DMS79 treated with DMSO at 0.1 percent for 48 hours (cell line): ENCODE data around the gene ZC3HAV1L.
"Not testable (repeated sequence)": the region's sequence is repeated elsewhere in the genome, so short reads cannot be mapped to it uniquely, and the experiment has no call there.

Experiments
- DNase-seq: peaks from one replicate; lab custom pipeline; 2025; lab: John Stamatoyannopoulos, UW

ZC3HAV1L gene

DNA sequence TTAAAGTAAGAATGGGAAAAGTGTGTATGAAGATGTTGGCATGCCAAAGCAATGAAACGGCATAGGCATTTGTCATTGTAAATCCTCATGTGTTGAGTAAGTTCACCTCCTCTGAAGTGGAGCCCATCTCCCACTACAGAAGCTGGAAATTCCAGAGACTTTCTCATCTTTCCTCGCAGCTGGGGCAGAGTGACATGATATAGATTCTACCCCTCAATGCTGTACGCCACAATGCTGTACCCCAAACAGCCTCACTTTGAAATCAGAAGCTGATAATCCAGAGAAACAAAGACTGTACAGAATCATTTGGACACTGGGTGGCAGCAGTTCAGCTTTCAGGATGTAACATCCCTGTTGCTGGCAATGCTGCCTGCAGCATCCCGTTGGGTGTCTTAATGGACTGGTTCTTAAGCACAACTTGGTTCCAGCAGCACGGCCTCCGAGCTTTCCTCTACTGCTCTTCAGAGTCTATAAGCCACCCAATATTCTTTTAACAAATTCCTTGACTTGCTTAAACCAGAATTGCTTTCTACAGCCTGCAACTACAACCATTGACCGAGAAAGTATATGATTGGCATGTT is 18.8 kb downstream of the ZC3HAV1L start:
- peak; percentile 34 for DNase-seq

DNA sequence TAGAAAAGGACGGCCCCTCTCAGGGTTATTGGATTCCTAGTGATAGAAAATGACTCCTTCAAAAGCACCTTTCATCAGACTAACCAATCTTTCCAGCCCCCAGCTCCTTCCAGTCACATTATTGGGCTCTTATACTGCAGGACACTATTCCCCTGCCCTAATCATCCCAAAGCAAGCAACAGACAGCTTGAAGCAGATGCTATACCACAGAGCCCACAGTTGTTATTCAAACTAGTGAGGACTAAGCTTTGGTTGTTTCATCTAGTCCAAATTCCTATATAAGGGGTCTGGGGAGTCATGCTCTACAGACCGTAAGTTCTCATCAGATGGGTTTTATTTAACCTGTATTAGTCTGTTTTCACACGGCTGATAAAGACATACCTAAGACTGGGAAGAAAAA is 24.5 kb downstream of the ZC3HAV1L start:
- no peak for DNase-seq

DNA sequence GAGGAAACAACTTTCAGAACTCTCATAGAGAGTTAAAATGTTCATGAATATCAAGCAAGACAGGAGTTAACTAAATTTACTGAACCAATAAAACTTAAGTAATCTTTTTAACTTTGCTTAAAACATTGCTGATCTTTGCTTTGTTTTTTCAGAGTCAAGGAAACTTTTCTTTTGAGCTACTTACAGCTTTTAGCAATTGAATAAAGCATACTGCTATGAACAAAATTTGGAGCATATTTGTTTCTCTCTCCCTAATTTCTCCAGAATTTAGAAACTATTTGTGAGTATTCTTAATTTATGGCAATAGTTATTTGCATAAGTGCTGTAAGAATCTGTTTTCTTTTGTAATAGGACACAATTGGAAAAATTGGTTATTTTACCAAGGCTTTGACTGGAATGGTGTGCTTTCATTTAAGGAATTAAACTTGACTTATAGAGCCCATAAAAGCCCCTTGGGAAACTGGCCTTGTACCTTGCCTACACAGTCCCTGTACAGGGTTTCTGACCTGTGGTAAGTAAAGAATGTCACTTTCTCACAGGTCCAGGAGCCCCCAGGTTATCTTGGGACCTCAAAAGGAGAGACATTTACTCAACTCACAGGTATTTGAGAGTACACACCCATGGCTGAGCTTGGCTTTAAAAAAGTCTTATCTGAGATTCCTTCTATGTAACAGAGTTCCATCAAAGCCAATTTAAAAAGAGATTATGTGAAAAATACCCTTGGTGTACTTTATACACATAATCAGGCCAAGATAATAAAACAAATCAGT is 31.3 kb downstream of the ZC3HAV1L start:
- DNase-seq = no peak

DNA sequence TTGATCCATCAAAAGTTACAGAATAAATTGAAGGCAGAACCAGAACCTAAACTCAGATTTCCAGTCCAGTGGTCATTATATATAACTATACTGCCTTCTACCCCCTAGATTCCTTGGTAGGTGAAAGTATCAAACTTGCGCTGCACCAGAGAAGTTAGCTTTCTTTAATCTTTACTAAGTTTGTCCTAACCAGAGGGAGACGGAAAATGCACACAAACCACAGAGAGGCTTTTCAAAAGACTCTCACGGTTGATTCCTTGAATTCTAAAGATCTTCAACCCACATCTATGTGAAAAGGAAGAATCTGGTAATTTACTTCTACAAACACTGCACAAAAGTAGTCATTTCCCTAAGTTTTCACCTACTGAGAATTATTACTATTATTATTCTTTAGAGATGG is 36.4 kb downstream of the ZC3HAV1L start:
- DNase-seq = no peak

DNA sequence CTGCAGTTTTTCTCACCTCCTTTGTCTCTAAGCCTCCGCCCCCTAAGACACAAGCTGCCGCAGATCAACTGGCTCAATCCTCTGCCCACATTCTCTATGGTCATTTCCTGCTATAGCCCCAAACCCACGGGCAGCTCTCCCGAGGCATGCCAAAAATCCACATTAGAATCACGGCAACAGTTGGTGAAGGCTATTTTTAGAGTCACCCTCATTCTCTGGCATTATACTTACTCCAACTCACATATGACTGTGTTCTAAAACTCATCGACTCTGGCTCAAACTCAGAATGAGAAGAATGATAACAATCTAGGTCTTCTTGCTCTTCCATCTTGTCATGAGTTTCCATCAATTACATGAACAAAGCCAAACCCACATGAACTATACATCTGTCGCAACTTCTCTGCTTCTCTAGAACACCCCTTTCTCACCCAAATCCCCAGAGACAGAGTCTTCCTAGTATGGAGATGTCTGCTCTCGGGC is 43.8 kb downstream of the ZC3HAV1L start:
- DNase-seq = no peak

DNA sequence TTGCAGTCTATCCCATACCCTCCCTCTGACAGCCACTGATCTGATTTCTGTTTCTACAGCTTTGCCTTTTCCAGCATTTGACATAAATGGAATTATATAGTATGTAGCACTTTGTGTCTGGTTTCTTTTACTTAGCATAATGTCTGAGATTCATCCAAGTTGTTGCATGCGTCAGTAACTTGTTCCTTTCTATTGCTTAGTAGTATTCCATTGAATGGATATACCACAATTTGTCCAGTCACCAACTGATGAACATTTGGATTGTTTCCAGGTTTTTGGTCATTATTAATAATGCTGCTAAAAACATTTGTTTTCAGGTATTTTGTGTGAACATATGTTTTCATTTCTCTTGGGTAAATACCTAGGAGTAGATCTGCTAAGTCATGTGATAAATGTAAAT is 48.2 kb downstream of the ZC3HAV1L start:
- DNase-seq = no peak

DNA sequence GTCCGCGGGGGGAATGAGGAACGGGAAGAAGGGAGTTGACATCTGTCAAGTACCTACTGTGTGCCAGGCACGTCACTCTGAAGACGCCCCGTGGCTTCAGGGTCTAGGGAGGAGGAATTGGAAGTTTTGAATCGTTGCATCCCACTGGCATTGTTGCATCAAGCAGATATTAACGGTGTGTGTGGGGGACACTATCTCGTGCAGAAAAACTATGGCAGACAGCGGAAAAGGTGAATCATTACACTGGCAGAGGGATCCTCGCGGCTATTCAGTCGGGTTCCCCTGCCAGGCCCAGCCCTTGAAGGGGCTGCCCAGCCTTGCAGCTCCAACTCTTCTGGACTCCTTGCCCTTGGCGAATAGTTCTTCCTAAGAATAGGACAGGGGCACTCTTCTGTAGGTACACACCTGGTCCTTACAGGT is 53.6 kb downstream of the ZC3HAV1L start:
- peak; percentile 29 for DNase-seq

DNA sequence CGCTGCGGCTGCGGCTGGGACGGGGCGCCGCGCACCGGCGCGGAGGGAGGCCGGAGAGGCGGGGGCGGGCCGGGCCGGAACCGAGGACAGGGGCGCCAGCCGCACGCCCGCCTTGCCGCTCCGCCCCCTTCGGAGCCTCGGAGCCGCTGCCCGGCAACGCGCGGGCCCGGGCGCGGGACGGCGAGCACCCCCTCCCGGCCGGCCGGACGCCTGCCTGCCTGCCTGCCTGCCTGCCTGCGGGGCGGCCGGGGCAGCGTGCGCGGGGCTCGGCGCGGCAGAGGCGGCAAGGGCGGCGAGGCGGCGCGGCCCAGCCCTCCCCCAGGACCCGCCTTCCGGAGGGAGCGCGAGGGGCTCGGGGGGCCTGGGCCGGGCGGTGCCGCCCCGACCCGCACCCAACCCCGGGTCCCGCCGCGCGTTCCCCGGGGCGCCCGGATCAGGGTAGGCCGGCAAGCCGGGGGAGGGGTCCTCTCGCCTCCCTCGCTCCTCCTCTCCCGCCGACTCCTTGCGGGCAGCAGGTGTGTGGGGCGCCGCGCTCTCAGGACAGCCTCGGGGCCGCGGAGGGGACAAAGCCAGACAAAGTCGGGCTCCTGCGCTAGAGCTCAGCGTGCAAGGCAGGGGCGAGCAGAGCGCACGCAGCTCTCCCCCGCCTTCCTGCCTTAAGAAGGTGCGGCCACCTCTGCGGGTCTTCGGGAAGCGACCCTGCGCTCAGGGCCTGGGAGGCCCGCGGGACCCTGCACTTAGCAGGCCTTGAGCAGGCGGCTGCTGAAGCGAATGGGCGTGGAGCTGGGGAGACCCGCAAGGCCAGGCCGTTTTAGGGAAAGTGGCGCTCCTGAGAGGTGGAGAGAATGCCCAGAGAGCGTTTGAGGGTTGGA is 54.3 kb downstream of the ZC3HAV1L start, which contains the start of gene KIAA1549:
KIAA1549 (minus strand) TSS at position 58 of the 872 bp plus-strand sequence. CDS start 120 bp downstream, outside the sequence.
- peak; percentile 34 for DNase-seq

DNA sequence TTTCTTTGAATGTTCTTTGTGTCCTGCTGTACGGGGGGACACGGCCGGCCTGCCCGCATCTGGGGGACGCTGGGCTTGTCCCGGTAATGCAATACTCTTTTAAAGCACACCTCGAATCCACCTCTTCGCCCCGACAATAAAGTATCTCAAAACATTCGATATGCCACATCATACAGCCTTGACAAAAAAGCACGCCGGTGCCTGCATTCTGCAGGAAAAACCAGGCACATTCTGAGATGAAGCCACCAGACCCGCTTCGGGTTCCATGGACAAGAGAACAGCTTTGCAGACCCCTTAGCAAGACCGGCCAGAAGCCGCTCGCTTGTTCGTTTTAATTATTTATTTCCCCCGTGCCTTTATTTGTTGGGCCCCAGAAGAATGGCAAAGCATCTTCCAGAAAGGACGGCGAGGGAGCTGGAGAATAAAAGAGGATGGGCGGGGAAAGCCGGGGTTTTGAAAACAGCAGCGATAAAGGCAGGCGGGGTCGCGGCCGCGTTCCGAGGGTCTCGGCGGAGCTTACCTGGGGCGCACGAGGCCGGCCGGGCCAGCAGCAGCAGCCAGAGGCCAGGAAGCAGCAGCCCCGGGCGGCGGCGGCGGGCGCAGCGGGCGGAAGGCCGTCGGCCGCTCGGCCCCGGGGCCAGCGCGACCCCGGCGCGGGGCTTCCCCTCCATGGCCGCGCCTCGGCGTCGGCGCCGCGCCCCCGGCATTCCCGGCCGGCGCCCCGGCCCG is 55.1 kb downstream of the ZC3HAV1L start:
- DNase-seq = peak; percentile 18

DNA sequence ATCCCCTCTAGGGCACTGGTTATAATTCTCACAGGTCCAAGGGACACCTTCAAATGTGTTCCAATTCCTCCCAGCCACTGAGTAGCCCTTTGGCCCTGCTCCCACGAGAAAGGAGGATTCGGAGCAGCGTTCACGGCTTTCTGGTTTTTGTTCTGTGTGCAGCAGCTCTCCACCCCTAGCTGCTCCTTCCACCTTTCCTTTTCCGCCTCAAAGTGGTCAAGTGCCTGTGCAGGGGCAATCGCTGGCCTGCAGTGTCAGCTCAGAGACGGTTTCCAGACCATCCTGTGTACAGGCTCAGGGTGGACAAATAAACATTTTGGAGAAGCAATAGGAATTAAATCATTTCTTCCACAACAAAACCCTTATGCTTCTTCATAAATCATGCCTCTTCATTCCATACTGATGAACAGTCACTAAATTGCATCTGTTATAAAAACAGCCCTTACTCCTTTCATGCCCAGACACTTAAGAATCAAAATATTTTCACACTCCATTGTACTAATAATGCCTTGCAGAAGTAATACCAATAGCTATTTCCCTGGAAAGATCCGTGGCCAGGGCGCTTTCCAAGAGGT is 55.8 kb downstream of the ZC3HAV1L start:
- DNase-seq = peak; percentile 40

DNA sequence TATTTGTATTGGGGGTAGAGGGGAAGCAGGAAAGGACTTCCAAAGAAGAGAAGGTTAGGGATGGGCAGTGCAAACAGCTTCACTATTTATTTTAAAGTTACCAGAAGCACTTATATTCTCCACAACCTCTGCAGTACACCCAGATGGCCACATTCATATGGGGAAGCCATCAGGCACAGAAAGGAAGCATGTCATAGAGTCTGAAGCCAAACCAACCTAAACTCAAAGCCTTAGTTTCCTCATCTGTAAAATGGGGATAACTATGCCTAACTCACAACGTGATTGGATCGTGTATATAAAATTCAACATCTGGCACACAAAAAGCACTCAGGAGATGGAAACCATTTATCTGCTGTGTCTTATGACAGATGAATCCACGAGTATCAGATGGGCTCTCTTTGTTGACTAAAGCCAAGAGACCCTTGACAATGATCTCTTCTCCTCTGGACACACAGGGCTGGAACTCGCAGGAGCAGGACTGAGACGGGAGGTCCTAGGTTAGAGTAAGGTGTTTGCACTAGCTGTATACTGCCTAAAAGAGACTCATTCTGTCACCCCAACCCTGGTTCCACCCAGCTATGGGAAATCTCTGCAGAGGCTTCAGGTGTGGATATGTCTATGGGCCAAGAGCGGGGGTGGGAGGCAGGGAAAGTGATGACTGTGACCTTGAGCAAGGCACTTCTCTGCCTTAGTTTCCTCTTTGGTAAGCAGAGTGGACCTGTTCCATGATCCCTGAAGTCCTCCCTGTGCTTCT is 56.4 kb downstream of the ZC3HAV1L start:
- no peak for DNase-seq

DNA sequence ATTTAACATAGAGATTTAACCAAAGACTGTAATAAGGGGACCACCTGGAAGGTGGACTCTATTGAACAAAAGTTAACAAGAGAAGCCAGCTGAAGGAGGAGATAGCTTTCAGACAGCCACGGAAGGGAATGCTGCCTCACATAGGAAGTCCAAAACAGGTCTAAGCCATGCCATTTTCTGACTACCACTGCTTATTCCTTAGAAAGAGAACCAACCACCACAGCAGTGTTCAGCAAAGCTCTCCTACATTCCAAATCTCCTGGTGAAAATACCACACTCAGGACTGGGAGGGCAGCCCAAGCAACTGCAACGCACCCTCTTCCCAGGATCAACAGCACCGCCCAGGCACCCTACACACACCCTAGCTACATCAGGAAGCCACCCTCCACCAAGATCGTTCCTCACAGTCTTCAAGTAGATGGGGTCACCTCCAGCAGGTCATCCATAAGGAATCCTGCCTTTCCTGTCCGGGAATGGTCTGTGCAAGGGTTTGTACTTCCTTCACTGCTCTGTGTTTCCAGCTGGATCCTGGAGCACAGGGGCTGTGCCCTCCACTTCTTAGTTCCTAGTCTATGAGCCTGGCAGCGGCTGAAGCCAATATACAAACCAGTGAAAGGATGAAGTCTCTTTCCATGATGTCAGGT is 57.2 kb downstream of the ZC3HAV1L start:
- no peak for DNase-seq

DNA sequence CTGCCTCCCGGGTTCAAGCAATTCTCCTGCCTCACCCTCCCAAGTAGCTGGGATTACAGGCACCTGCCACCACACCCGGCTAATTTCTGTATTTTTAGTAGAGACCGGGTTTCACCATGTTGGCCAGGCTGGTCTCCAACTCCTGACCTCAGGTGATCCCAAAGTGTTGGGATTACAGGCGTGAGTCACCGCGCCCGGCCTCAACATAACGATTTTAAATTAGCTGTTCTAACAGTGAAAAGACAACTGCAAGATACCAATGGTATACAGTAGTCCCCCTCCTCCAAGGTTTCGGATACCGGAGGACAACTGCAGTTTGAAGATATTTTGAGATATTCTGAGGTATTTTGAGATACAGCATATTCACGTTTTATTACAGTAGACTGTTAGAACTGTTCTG is 59.7 kb downstream of the ZC3HAV1L start:
- DNase-seq = not testable (repeated sequence)
